Liver (tissue), 9 donors: ENCODE data around the gene RNF187. TPM values are rescaled to one million over a fixed set of nuclear protein-coding genes. Genes with fewer than 3 reads are reported as not detected.

Experiments used
- DNase-seq: peaks from one replicate; pipeline ENCODE4 v3.0.0-alpha.2; 2017; ENCODE audit warnings: low spot score
- H3K27ac ChIP-seq, 2 donors: one replicate each; pipeline ENCODE4 v1.7.0; 2013; ENCODE audit warnings: inconsistent platforms in 2 of 2, low read length in 2 of 2, control low read depth in 1 of 2, low read depth in 1 of 2, mild to moderate bottlenecking in 1 of 2
- H3K27me3 ChIP-seq, 4 donors: one replicate each; pipeline versions ENCODE4 v1.6.1 to v1.7.0; 2013; ENCODE audit warnings: low read length in 3 of 4, inconsistent platforms in 1 of 4, mild to moderate bottlenecking in 1 of 4, moderate library complexity in 1 of 4; ENCODE audit not compliant: control insufficient read depth in 4 of 4, insufficient read depth in 4 of 4
- H3K36me3 ChIP-seq, 4 donors: one replicate each; pipeline versions ENCODE4 v1.6.1 to v1.7.0; 2013; ENCODE audit warnings: low read length in 3 of 4, mild to moderate bottlenecking in 3 of 4, low read depth in 1 of 4, moderate library complexity in 1 of 4; ENCODE audit not compliant: control insufficient read depth in 4 of 4, insufficient read depth in 3 of 4
- H3K4me1 ChIP-seq, 4 donors: one replicate each; pipeline versions ENCODE4 v1.6.1 to v1.7.0; 2013; ENCODE audit warnings: low read length in 3 of 4, mild to moderate bottlenecking in 3 of 4, moderate library complexity in 1 of 4; ENCODE audit not compliant: control insufficient read depth in 4 of 4, insufficient read depth in 4 of 4
- H3K4me3 ChIP-seq, 3 donors: one replicate each; pipeline versions ENCODE4 v1.6.1 to v1.7.0; 2013; ENCODE audit warnings: low read length in 3 of 3, control low read depth in 1 of 3, low read depth in 1 of 3, mild to moderate bottlenecking in 1 of 3
- H3K9ac ChIP-seq, 2 donors: one replicate each; pipeline ENCODE4 v1.7.0; 2013; ENCODE audit warnings: low read length in 2 of 2, mild to moderate bottlenecking in 2 of 2, moderate library complexity in 2 of 2, control low read depth in 1 of 2, low read depth in 1 of 2
- H3K9me3 ChIP-seq, 4 donors: one replicate each; pipeline versions ENCODE4 v1.6.1 to v1.7.0; 2013; ENCODE audit warnings: low read length in 3 of 4; ENCODE audit not compliant: control insufficient read depth in 4 of 4
- ATF3 ChIP-seq: IDR thresholded peaks from 2 replicates; pipeline ENCODE4 v1.6.1; 2016; ENCODE audit warnings: antibody characterized with exemption
- CTCF ChIP-seq: fragments of 150-350 bp; IDR thresholded peaks from 2 replicates; pipeline ENCODE4 v1.5.1; 2017; ENCODE audit warnings: improper control_type of control experiment, low read depth, low read length; ENCODE audit not compliant: missing input control
- FOXA2 ChIP-seq: IDR thresholded peaks from 2 replicates; pipeline ENCODE4 v1.6.1; 2016; ENCODE audit warnings: antibody characterized with exemption
- GABPA ChIP-seq, 2 donors: IDR thresholded peaks in 1 of 2; conservative IDR thresholded peaks in 1 of 2; 2 replicates each; pipeline ENCODE4 v1.6.1; 2016; ENCODE audit warnings: antibody characterized with exemption in 2 of 2, mild to moderate bottlenecking in 1 of 2, moderate library complexity in 1 of 2
- HNF4A ChIP-seq, 2 donors: conservative IDR thresholded peaks; 2 replicates each; pipeline ENCODE4 v1.6.1; 2016; ENCODE audit warnings: antibody characterized with exemption in 2 of 2, mild to moderate bottlenecking in 2 of 2
- JUND ChIP-seq, 2 donors: IDR thresholded peaks; 2 replicates each; pipeline ENCODE4 v1.6.1; 2016; ENCODE audit warnings: antibody characterized with exemption in 2 of 2
- MAX ChIP-seq: IDR thresholded peaks from 2 replicates; pipeline ENCODE4 v1.6.1; 2016; ENCODE audit warnings: antibody characterized with exemption
- NR2F2 ChIP-seq: IDR thresholded peaks from 2 replicates; pipeline ENCODE4 v1.6.1; 2016; ENCODE audit warnings: antibody characterized with exemption
- RAD21 ChIP-seq, 2 donors: IDR thresholded peaks; 2 replicates each; pipeline ENCODE4 v1.6.1; 2016; ENCODE audit warnings: antibody characterized with exemption in 2 of 2, mild to moderate bottlenecking in 2 of 2
- REST ChIP-seq: IDR thresholded peaks from 2 replicates; pipeline ENCODE4 v1.6.1; 2016; ENCODE audit warnings: antibody characterized with exemption, mild to moderate bottlenecking
- RXRA ChIP-seq, 2 donors: IDR thresholded peaks; 2 replicates each; pipeline ENCODE4 v1.6.1; 2017 to 2018; ENCODE audit warnings: antibody characterized with exemption in 2 of 2, mild to moderate bottlenecking in 1 of 2
- SP1 ChIP-seq: IDR thresholded peaks from 2 replicates; pipeline ENCODE4 v1.6.1; 2018; ENCODE audit warnings: antibody characterized with exemption, mild to moderate bottlenecking
- TAF1 ChIP-seq: conservative IDR thresholded peaks from 2 replicates; pipeline ENCODE4 v1.6.1; 2016; ENCODE audit warnings: antibody characterized with exemption, mild to moderate bottlenecking
- YY1 ChIP-seq: IDR thresholded peaks from 2 replicates; pipeline ENCODE4 v1.6.1; 2016; ENCODE audit warnings: antibody characterized with exemption, mild to moderate bottlenecking
- ZBTB33 ChIP-seq: IDR thresholded peaks from 2 replicates; pipeline ENCODE4 v1.6.1; 2016; ENCODE audit warnings: antibody characterized with exemption
- WGBS: extraction: QIAGEN DNeasy Blood & Tissue Kit; methylation state at CpG from one replicate; pipeline ENCODE4 v1.1.7; 2013; 5-methylcytosine and 5-hydroxymethylcytosine counted together
- polyA plus RNA-seq, 2 donors: library from polyadenylated mRNA; stranded (reverse) in 1 of 2; unstranded in 1 of 2; fragments of 200-250 nt in 1 of 2; fragments of >200 nt in 1 of 2; fragmentation: Nextera tagmentation in 1 of 2; extraction: Ambion mirVana in 1 of 2; gene quantifications; one replicate each; pipeline versions ENCODE4 v1.2.1 to v1.2.3, GENCODE V29; 2013 to 2015
- total RNA-seq, 2 donors: library from RNA; depleted of rRNA; stranded (reverse); fragments of >200 nt; gene quantifications; one replicate each; pipeline ENCODE4 v1.2.3, GENCODE V29; 2014
- donor health status: healthy.
- donor health status: healthy.
- donor health status: healthy.
- donor health status: healthy.
- donor health status: healthy.

The RNF187 gene
- total and polyA plus RNA-seq, 4 donors: 18.7 to 32.0 (median 23.5) TPM

- TF ChIP-seq CTCF: no peak
- no peak for TF ChIP-seq ATF3
- TF ChIP-seq MAX: no peak
- TF ChIP-seq JUND (IDR thresholded peaks at IDR 0.05): no peak
- no peak for TF ChIP-seq NR2F2
- no peak for TF ChIP-seq SP1
- no peak for TF ChIP-seq FOXA2
- TF ChIP-seq RAD21 (IDR thresholded peaks at IDR 0.05): no peak
- no peak for TF ChIP-seq TAF1
These were observed 14.5 kb upstream of the RNF187 start (continued) for GRCh38 chr1:228472655-228473054.

- Histone ChIP-seq H3K4me3 (no peak overlapping the region), H3K36me3 (no peaks in the 10 kb centered on the region), H3K4me1 (no peaks in the 10 kb centered on the region), H3K9ac (no peak overlapping the region), H3K27me3 (peaks cover 0 to 7% (median 0%) of the 10 kb centered on the region in 4 donors), H3K27ac (no peak overlapping the region), H3K9me3 (no peaks in the 10 kb centered on the region)
- TF ChIP-seq NR2F2 (no peak), TAF1 (no peak), ATF3 (no peak), SP1 (no peak), GABPA (IDR thresholded peaks at IDR 0.05 in 1 of 2, conservative IDR thresholded peaks at IDR 0.05 in 1 of 2) (no peak)
- 82% methylated on average over 3 of the region's 3 CpGs for WGBS
- DNase-seq: no peak
These were observed 12.7 kb upstream of the RNF187 start for GRCh38 chr1:228474507-228474906.

- no peak for DNase-seq
- WGBS: 77% methylated on average over 2 of the region's 2 CpGs
- Histone ChIP-seq H3K9ac (no peak overlapping the region), H3K36me3 (no peaks in the 10 kb centered on the region), H3K27me3 (no peaks in the 10 kb centered on the region), H3K4me1 (no peaks in the 10 kb centered on the region), H3K9me3 (no peaks in the 10 kb centered on the region), H3K27ac (no peak overlapping the region), H3K4me3 (no peak overlapping the region)
- no peak for TF ChIP-seq ZBTB33
- TF ChIP-seq RXRA (IDR thresholded peaks at IDR 0.05): no peak
- no peak for TF ChIP-seq YY1
- no peak for TF ChIP-seq REST
- no peak for TF ChIP-seq TAF1
- TF ChIP-seq MAX: no peak
- TF ChIP-seq NR2F2: no peak
- TF ChIP-seq RAD21 (IDR thresholded peaks at IDR 0.05): no peak
- TF ChIP-seq GABPA (IDR thresholded peaks at IDR 0.05 in 1 of 2, conservative IDR thresholded peaks at IDR 0.05 in 1 of 2): no peak
- TF ChIP-seq ATF3: no peak
- no peak for TF ChIP-seq HNF4A (conservative IDR thresholded peaks at IDR 0.05)
These were observed 11.4 kb upstream of the RNF187 start for GRCh38 chr1:228475812-228476211.
